CD8-positive, alpha-beta memory T cell (primary cell): ENCODE data around the gene RTTN. TPM values are rescaled to one million over a fixed set of nuclear protein-coding genes. Genes with fewer than 3 reads are reported as not detected.

ENCODE experiments used
- CTCF ChIA-PET: fragments of 350-600 bp; sonication (Branson Sonifier 250); formaldehyde crosslinking; loops from one replicate; lab custom pipeline; 2021; ENCODE audit warnings: antibody characterized with exemption; lab: Charles Lee
- POLR2A ChIA-PET: fragments of 350-600 bp; sonication (Branson Sonifier 250); formaldehyde crosslinking; loops from one replicate; lab custom pipeline; 2021; ENCODE audit warnings: antibody characterized with exemption; lab: Charles Lee
- DNase-seq, 5 donors: peaks; one replicate each; pipeline versions ENCODE4 v3.0.0 to v3.0.0-alpha.2; 2020 to 2022; ENCODE audit warnings: mixed read lengths in 1 of 5
- H3K27ac ChIP-seq: one replicate; pipeline ENCODE4 v1.7.0; 2013; ENCODE audit warnings: low read depth, mild to moderate bottlenecking, low read length, moderate library complexity
- H3K27me3 ChIP-seq: 2 replicates; pipeline ENCODE4 v1.7.0; 2013; ENCODE audit warnings: low read length, mild to moderate bottlenecking; ENCODE audit not compliant: insufficient read depth, poor library complexity, severe bottlenecking
- H3K36me3 ChIP-seq: 2 replicates; pipeline ENCODE4 v1.7.0; 2013; ENCODE audit warnings: mild to moderate bottlenecking, low read length, moderate library complexity; ENCODE audit not compliant: insufficient read depth
- H3K4me1 ChIP-seq: 2 replicates; pipeline ENCODE4 v1.7.0; 2013; ENCODE audit warnings: mild to moderate bottlenecking, low read length, moderate library complexity; ENCODE audit not compliant: insufficient read depth
- H3K4me3 ChIP-seq: 2 replicates; pipeline ENCODE4 v1.7.0; 2013; ENCODE audit warnings: mild to moderate bottlenecking, low read length
- H3K9me3 ChIP-seq: 2 replicates; pipeline ENCODE4 v1.7.0; 2013; ENCODE audit warnings: mild to moderate bottlenecking, low read length
- H3K27ac Mint-ChIP-seq, 8 donors: one replicate each; pipeline ENCODE4 v1.8.0; 2020 to 2021; ENCODE audit warnings: mixed read lengths in 8 of 8, mild to moderate bottlenecking in 6 of 8, inconsistent platforms in 3 of 8, moderate library complexity in 3 of 8
- H3K27me3 Mint-ChIP-seq, 2 donors: one replicate each; pipeline ENCODE4 v1.8.0; 2020 to 2021; ENCODE audit warnings: mixed read lengths in 2 of 2, mild to moderate bottlenecking in 1 of 2, moderate library complexity in 1 of 2
- H3K36me3 Mint-ChIP-seq, 3 donors: one replicate each; pipeline ENCODE4 v1.8.0; 2020 to 2021; ENCODE audit warnings: mixed read lengths in 3 of 3, inconsistent platforms in 1 of 3, mild to moderate bottlenecking in 1 of 3
- H3K4me1 Mint-ChIP-seq, 3 donors: one replicate each; pipeline ENCODE4 v1.8.0; 2020 to 2021; ENCODE audit warnings: mixed read lengths in 3 of 3, inconsistent platforms in 1 of 3, mild to moderate bottlenecking in 1 of 3
- H3K4me3 Mint-ChIP-seq, 7 donors: one replicate each; pipeline ENCODE4 v1.8.0; 2020 to 2021; ENCODE audit warnings: mixed read lengths in 7 of 7, mild to moderate bottlenecking in 6 of 7, moderate library complexity in 4 of 7, inconsistent platforms in 2 of 7
- H3K9me3 Mint-ChIP-seq, 5 donors: one replicate each; pipeline ENCODE4 v1.8.0; 2020 to 2022; ENCODE audit warnings: mixed read lengths in 5 of 5, mild to moderate bottlenecking in 3 of 5, moderate library complexity in 2 of 5, inconsistent platforms in 1 of 5
- polyA plus RNA-seq: library from polyadenylated mRNA; unstranded; fragments of 300-500 nt; fragmentation: Illumina TruSeq; gene quantifications from one replicate; pipeline ENCODE4 v1.2.3, GENCODE V29; 2021
- total RNA-seq, 2 experiments: library from RNA; stranded (reverse); gene quantifications; one replicate each; pipeline ENCODE4 v1.2.3, GENCODE V29; 2021

The RTTN gene
- total and polyA plus RNA-seq, 3 experiments from 2014 or later, result 3.2 to 26.6 (median 24.7) TPM

DNA sequence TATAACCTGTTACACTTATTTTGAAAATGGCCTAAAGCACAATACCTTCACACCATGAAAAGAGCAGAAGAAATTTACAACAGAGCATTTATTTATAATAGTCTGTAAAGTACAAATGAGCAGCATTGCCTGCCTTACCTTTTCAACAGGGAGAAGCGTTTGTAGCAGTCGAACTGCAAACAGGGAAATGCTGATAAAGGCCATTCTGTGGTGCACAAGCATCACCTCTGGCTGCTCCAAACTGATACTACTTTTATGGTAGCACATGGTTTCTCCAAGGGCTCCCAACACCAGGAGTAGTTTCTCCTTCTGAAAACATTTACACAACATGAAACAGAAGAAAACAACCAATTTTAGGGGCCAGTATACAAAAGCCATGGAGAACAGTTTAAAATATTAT, 28.9 kb downstream of the RTTN start:
- CTCF ChIA-PET, result no interaction called here
- peak overlapping the region in 2 of 8 donors; percentile 32 to 54 for H3K27ac Mint-ChIP-seq
- Histone ChIP-seq H3K4me3 (no peak overlapping the region), H3K4me1 (no peaks in the 10 kb centered on the region), H3K27me3 (no peaks in the 10 kb centered on the region), H3K27ac (no peak overlapping the region), H3K36me3 (no peaks in the 10 kb centered on the region), H3K9me3 (no peaks in the 10 kb centered on the region)
- no peak for DNase-seq
- POLR2A ChIA-PET, result no interaction called here
- H3K4me3 Mint-ChIP-seq, result no peak overlapping the region
- H3K36me3 Mint-ChIP-seq, result peaks cover 4 to 43% (median 10%) of the 10 kb centered on the region in 3 donors
- no peaks in the 10 kb centered on the region for H3K27me3 Mint-ChIP-seq
- H3K9me3 Mint-ChIP-seq, result no peaks in the 10 kb centered on the region
- peaks cover 5 to 17% (median 8%) of the 10 kb centered on the region in 3 donors for H3K4me1 Mint-ChIP-seq

DNA sequence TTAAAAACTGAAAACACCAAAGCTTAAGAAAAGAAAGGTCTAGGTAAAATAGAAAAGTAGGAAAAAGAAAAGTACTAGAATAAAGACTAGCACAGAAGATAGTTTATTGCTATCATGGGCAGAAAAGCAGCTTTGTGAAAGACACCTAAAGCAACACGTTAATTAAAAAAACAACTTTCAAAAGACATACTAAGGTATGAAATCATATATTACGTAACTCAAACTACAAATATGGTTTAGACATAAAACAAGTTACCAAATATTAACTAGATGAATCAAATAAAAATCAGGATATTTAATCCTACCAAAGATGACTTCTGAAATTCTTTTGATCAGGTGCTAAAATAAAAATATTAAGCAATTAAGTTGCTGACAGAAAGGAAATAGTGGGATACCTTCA, 30.3 kb downstream of the RTTN start:
- peaks cover 4 to 48% (median 11%) of the 10 kb centered on the region in 3 donors for H3K36me3 Mint-ChIP-seq
- Histone ChIP-seq H3K27ac (no peak overlapping the region), H3K36me3 (no peaks in the 10 kb centered on the region), H3K4me3 (no peak overlapping the region), H3K9me3 (no peaks in the 10 kb centered on the region), H3K4me1 (no peaks in the 10 kb centered on the region), H3K27me3 (no peaks in the 10 kb centered on the region)
- H3K9me3 Mint-ChIP-seq, result no peaks in the 10 kb centered on the region
- peak overlapping the region in 1 of 7 donors; percentile 12 for H3K4me3 Mint-ChIP-seq
- H3K4me1 Mint-ChIP-seq, result peaks cover 5 to 17% (median 10%) of the 10 kb centered on the region in 3 donors
- ChIA-PET CTCF (no interaction called here), POLR2A (no interaction called here)
- H3K27ac Mint-ChIP-seq, result no peak overlapping the region
- DNase-seq, result no peak
- no peaks in the 10 kb centered on the region for H3K27me3 Mint-ChIP-seq

DNA sequence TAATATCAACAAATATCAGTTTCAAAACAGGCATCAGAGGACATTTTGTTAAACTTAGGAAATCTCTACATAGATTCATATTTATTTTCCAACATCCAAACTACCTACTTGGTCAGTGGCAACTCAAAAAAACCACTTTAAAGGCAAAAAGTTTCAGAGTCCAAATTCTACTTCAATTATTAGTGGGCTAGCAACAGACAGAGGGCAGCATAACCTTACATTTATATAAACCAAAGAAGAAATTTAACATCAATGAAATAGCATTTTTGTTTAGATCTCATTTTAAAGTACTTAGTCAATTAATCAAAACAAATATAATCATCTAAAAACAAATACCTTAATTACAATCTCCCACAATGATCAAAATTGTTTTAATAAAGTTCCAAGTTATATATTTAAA, 33.3 kb downstream of the RTTN start:
- Histone ChIP-seq H3K4me1 (no peaks in the 10 kb centered on the region), H3K27me3 (no peaks in the 10 kb centered on the region), H3K27ac (no peak overlapping the region), H3K4me3 (no peak overlapping the region), H3K9me3 (no peaks in the 10 kb centered on the region), H3K36me3 (no peaks in the 10 kb centered on the region)
- ChIA-PET POLR2A (no interaction called here), CTCF (no interaction called here)
- peaks cover 4 to 6% (median 5%) of the 10 kb centered on the region in 3 donors for H3K4me1 Mint-ChIP-seq
- DNase-seq, result no peak
- no peaks in the 10 kb centered on the region for H3K9me3 Mint-ChIP-seq
- H3K27me3 Mint-ChIP-seq, result no peaks in the 10 kb centered on the region
- H3K4me3 Mint-ChIP-seq, result no peak overlapping the region
- peaks cover 4 to 41% (median 13%) of the 10 kb centered on the region in 3 donors for H3K36me3 Mint-ChIP-seq
- no peak overlapping the region for H3K27ac Mint-ChIP-seq

DNA sequence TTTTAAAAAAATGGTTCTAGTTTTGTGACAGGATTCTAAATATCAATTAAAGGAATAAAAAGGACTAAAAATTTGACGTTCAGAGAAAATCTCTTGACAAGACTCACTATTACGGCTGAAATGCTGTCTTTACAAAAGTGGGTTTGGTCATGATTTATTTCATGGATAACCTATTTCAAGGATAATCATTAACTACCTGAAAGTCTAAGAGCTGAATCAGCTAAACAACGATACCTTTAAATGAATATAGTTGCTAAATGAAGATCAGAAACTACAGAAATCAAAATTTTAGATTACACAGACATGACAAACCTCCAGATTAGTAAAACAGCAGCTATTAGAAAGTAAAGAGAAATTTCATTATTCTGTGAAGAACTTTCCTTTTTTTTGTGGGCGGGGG, 35.7 kb downstream of the RTTN start:
- Histone ChIP-seq H3K9me3 (no peaks in the 10 kb centered on the region), H3K27ac (no peak overlapping the region), H3K4me3 (no peak overlapping the region), H3K36me3 (peaks cover 4% of the 10 kb centered on the region), H3K27me3 (no peaks in the 10 kb centered on the region), H3K4me1 (no peaks in the 10 kb centered on the region)
- no peaks in the 10 kb centered on the region for H3K9me3 Mint-ChIP-seq
- peaks cover 4 to 33% (median 14%) of the 10 kb centered on the region in 3 donors for H3K36me3 Mint-ChIP-seq
- CTCF ChIA-PET, result no interaction called here
- peaks cover 10 to 18% (median 14%) of the 10 kb centered on the region in 3 donors for H3K4me1 Mint-ChIP-seq
- no peak for DNase-seq
- no peak overlapping the region for H3K27ac Mint-ChIP-seq
- no peaks in the 10 kb centered on the region for H3K27me3 Mint-ChIP-seq
- H3K4me3 Mint-ChIP-seq, result no peak overlapping the region
- POLR2A ChIA-PET, result no interaction called here

DNA sequence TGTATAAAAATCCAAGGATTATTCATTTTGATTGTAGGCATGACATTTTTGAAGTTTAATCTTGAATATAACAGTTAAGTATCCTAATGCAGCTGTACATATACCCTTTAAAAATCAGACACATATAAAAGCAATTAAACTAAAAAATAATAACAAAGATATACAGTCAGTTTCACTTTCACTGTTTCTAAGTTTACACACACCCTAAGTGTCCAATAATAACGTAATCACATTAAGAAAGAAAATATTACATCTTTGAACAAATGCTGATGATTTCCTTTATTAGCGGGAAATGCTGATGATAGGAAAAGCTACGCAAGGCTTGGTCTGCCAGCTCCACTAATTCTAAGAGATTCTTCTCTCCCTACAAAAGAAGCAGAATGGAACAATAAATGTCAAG, 38.8 kb downstream of the RTTN start:
- DNase-seq, result no peak
- ChIA-PET CTCF (no interaction called here), POLR2A (no interaction called here)
- H3K4me1 ChIP-seq, result no peaks in the 10 kb centered on the region
- Mint-ChIP-seq H3K4me3 (peak overlapping the region in 6 of 7 donors; percentile 9 to 54 (median 40)), H3K27me3 (no peaks in the 10 kb centered on the region), H3K9me3 (no peaks in the 10 kb centered on the region), H3K4me1 (peaks cover 10 to 22% (median 11%) of the 10 kb centered on the region in 3 donors), H3K27ac (peak overlapping the region in 6 of 8 donors; percentile 10 to 86 (median 44)), H3K36me3 (peaks cover 13 to 48% (median 27%) of the 10 kb centered on the region in 3 donors)
- H3K36me3 ChIP-seq, result peaks cover 4% of the 10 kb centered on the region
- H3K27ac ChIP-seq, result no peak overlapping the region
- H3K27me3 ChIP-seq, result no peaks in the 10 kb centered on the region
- no peaks in the 10 kb centered on the region for H3K9me3 ChIP-seq
- no peak overlapping the region for H3K4me3 ChIP-seq

DNA sequence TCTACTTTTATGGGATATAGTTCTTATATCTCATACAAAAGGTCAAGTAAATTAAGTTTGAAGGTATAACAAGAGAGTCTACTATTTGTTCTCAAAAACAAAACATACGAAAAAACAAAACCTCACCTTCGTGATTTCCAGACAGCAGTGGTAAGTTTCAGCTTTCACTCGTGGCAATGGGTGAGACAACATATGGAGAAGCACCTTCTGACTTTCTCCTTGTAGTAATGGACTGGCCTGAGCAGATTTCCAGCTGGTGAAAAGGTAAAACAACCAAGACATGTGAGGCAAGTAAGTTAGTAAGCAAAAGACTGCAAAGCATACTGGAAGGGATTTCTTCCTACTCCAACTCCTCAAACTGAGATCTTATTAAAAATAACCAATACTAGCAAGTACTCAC, 39.6 kb downstream of the RTTN start:
- peak overlapping the region in 6 of 8 donors; percentile 27 to 83 (median 60) for H3K27ac Mint-ChIP-seq
- no peaks in the 10 kb centered on the region for H3K27me3 ChIP-seq
- peaks cover 20 to 50% (median 29%) of the 10 kb centered on the region in 3 donors for H3K36me3 Mint-ChIP-seq
- no peaks in the 10 kb centered on the region for H3K9me3 Mint-ChIP-seq
- peaks cover 11 to 22% (median 11%) of the 10 kb centered on the region in 3 donors for H3K4me1 Mint-ChIP-seq
- POLR2A ChIA-PET, result no interaction called here
- H3K27me3 Mint-ChIP-seq, result no peaks in the 10 kb centered on the region
- H3K4me3 Mint-ChIP-seq, result peak overlapping the region in 6 of 7 donors; percentile 15 to 68 (median 46)
- peaks cover 4% of the 10 kb centered on the region for H3K36me3 ChIP-seq
- DNase-seq, result no peak
- H3K4me1 ChIP-seq, result no peaks in the 10 kb centered on the region
- H3K9me3 ChIP-seq, result no peaks in the 10 kb centered on the region
- H3K27ac ChIP-seq, result no peak overlapping the region
- no peak overlapping the region for H3K4me3 ChIP-seq
- CTCF ChIA-PET, result no interaction called here

DNA sequence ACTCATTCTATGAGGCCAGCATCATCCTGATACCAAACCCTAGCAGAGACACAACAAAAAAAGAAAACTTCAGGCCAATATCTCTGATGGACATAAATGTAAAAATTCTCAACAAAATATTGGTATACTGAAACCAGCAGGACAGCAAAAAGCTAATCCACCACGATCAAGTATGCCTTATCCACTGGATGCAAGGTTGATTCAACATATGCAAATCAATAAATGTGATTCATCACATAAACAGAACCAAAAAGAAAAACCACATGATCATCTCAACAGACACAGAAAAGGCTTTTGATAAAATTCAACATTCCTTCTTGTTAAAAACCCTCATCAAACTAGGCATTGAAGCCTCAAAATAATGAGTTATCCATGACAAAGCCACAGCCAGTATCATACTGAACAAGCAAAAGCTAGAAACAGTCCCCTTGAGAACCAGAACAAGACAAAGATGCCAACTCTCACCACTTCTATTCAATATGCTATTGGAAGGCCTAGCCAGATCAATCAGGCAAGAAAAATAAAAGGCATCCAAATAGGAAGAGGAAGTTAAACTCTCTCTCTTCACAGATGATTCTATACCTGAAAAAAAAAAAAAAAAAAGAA, 45.3 kb downstream of the RTTN start:
- no peaks in the 10 kb centered on the region for H3K4me1 ChIP-seq
- Mint-ChIP-seq H3K4me3 (no peak overlapping the region), H3K9me3 (no peaks in the 10 kb centered on the region), H3K4me1 (peaks cover 11 to 24% (median 18%) of the 10 kb centered on the region in 3 donors), H3K27ac (no peak overlapping the region), H3K36me3 (peaks cover 41 to 77% (median 59%) of the 10 kb centered on the region in 3 donors), H3K27me3 (no peaks in the 10 kb centered on the region)
- no peak for DNase-seq
- ChIA-PET POLR2A (interaction anchor here (0.7 kb wide), 1 partner anchor 12 kb away, joined by 6 read pairs; no protein-coding TSS in a partner anchor), CTCF (no interaction called here)
- H3K4me3 ChIP-seq, result no peak overlapping the region
- H3K27ac ChIP-seq, result no peak overlapping the region
- H3K36me3 ChIP-seq, result no peaks in the 10 kb centered on the region
- no peaks in the 10 kb centered on the region for H3K27me3 ChIP-seq
- H3K9me3 ChIP-seq, result no peaks in the 10 kb centered on the region

DNA sequence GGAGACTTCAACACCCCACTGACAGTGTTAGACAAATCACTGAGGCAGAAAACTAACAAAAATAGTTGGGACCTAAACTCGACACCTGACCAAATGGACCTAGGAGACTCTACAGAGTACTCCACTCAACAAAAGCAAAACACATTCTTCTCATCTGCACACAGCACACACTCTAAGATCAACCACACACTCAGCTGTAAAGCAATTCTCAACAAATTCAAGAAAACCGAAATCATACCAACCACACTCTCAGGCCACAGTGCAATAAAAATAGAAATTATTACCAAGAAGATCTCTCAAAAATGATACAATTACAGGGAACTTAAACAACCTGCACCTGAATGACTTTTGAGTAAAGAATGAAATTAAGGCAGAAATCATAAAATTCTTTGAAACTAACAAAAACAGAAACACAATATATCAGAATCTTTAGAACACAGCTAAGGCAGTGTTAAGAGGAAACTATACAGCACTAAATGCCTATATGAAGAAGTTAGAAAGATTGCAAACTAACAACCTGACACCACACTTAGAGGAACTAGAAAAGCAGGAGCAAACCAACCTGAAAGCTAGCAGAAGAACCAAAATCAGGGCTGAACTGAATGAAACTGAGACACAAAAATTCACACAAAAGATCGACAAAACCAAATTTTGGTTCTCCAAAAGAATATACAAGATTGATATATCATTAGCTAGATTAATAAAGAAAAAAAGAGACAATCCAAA, 46.3 kb downstream of the RTTN start:
- Mint-ChIP-seq H3K4me1 (peaks cover 19 to 28% (median 25%) of the 10 kb centered on the region in 3 donors), H3K4me3 (no peak overlapping the region), H3K27ac (no peak overlapping the region)

More for the DNA sequence above, 46.3 kb downstream of the RTTN start:
- no peaks in the 10 kb centered on the region for H3K27me3 Mint-ChIP-seq
- Histone ChIP-seq H3K36me3 (no peaks in the 10 kb centered on the region), H3K27me3 (no peaks in the 10 kb centered on the region), H3K4me1 (no peaks in the 10 kb centered on the region), H3K9me3 (no peaks in the 10 kb centered on the region), H3K4me3 (no peak overlapping the region), H3K27ac (no peak overlapping the region)
- H3K36me3 Mint-ChIP-seq, result peaks cover 43 to 80% (median 64%) of the 10 kb centered on the region in 3 donors
- no peaks in the 10 kb centered on the region for H3K9me3 Mint-ChIP-seq
- DNase-seq, result no peak
- ChIA-PET CTCF (no interaction called here), POLR2A (no interaction called here)
